HL-60 (cell line): ENCODE measurements around the gene EML5.

ENCODE experiments used
- GABPA ChIP-seq: IDR thresholded peaks from 2 replicates; pipeline ENCODE4 v1.6.1; 2012; ENCODE audit warnings: low read depth
- POLR2AphosphoS5 ChIP-seq: IDR thresholded peaks from 2 replicates; pipeline ENCODE4 v1.6.1; 2012; ENCODE audit warnings: low read depth
- SPI1 ChIP-seq: IDR thresholded peaks from 2 replicates; pipeline ENCODE4 v1.6.1; 2012; ENCODE audit warnings: low read depth, mild to moderate bottlenecking, borderline replicate concordance
- TF ChIP-seq, protein P1 (sequence below): IDR thresholded peaks from one replicate; pipeline ENCODE4 v1.5.1; 2011; ENCODE audit warnings: low read length, control low read depth, inconsistent platforms; ENCODE audit not compliant: insufficient read depth
- TF ChIP-seq, protein P2 (sequence below): IDR thresholded peaks from 2 replicates; pipeline ENCODE4 v1.6.1; 2012; ENCODE audit warnings: low read depth; ENCODE audit not compliant: insufficient replicate concordance

DNA sequence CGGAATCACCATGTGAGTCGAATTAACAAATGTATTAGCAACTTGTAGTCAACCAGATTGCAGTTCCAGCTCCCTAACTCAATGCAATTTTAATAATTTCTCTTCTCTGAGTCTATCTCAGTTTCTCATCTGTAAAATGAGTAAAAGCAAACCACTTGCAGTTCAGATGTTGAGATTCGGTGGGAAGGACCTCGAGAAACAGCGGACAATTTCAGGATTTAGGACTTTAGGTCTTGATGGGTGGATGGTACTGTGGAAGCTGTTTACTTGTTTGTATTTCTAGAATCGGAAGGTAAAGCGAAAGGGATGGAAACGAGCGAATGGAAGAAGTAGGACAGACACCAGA, 31.2 kb upstream of the EML5 start:
- TF ChIP-seq, protein P1, sequence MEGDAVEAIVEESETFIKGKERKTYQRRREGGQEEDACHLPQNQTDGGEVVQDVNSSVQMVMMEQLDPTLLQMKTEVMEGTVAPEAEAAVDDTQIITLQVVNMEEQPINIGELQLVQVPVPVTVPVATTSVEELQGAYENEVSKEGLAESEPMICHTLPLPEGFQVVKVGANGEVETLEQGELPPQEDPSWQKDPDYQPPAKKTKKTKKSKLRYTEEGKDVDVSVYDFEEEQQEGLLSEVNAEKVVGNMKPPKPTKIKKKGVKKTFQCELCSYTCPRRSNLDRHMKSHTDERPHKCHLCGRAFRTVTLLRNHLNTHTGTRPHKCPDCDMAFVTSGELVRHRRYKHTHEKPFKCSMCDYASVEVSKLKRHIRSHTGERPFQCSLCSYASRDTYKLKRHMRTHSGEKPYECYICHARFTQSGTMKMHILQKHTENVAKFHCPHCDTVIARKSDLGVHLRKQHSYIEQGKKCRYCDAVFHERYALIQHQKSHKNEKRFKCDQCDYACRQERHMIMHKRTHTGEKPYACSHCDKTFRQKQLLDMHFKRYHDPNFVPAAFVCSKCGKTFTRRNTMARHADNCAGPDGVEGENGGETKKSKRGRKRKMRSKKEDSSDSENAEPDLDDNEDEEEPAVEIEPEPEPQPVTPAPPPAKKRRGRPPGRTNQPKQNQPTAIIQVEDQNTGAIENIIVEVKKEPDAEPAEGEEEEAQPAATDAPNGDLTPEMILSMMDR = no peak
- TF ChIP-seq, protein P2, sequence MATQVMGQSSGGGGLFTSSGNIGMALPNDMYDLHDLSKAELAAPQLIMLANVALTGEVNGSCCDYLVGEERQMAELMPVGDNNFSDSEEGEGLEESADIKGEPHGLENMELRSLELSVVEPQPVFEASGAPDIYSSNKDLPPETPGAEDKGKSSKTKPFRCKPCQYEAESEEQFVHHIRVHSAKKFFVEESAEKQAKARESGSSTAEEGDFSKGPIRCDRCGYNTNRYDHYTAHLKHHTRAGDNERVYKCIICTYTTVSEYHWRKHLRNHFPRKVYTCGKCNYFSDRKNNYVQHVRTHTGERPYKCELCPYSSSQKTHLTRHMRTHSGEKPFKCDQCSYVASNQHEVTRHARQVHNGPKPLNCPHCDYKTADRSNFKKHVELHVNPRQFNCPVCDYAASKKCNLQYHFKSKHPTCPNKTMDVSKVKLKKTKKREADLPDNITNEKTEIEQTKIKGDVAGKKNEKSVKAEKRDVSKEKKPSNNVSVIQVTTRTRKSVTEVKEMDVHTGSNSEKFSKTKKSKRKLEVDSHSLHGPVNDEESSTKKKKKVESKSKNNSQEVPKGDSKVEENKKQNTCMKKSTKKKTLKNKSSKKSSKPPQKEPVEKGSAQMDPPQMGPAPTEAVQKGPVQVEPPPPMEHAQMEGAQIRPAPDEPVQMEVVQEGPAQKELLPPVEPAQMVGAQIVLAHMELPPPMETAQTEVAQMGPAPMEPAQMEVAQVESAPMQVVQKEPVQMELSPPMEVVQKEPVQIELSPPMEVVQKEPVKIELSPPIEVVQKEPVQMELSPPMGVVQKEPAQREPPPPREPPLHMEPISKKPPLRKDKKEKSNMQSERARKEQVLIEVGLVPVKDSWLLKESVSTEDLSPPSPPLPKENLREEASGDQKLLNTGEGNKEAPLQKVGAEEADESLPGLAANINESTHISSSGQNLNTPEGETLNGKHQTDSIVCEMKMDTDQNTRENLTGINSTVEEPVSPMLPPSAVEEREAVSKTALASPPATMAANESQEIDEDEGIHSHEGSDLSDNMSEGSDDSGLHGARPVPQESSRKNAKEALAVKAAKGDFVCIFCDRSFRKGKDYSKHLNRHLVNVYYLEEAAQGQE = no peak
- TF ChIP-seq POLR2AphosphoS5 = no peak
- TF ChIP-seq GABPA = no peak
- TF ChIP-seq SPI1 = no peak
